K562 (cell line): ENCODE results near the gene FYTTD1. TPM values are rescaled to one million over a fixed set of nuclear protein-coding genes. Genes with fewer than 3 reads are reported as not detected.

Experiments
- BACH1 ChIP-seq: fragments of 200-800 bp; sonication (Bioruptor generic); IDR thresholded peaks from 2 replicates; pipeline ENCODE4 v1.6.1; 2016; ENCODE audit warnings: missing genetic modification characterization, missing compliant biosample characterization
- CEBPB ChIP-seq: fragments of 450-650 bp; IDR thresholded peaks from 2 replicates; pipeline ENCODE4 v1.6.1; 2016; ENCODE audit warnings: missing genetic modification characterization, missing compliant biosample characterization
- CEBPG ChIP-seq, 3 experiments: fragments of 200-800 bp in 1 of 3; sonication (Bioruptor generic) in 1 of 3; sonication (generic) in 1 of 3; formaldehyde crosslinking in 1 of 3; IDR thresholded peaks in 2 of 3; conservative IDR thresholded peaks in 1 of 3; 2 replicates each; pipeline versions ENCODE4 v1.6.1 to v1.8.0; 2016 to 2022; ENCODE audit warnings: missing compliant biosample characterization in 2 of 3, missing genetic modification characterization in 2 of 3, mild to moderate bottlenecking in 1 of 3, missing genetic modification reagents in 1 of 3
- DIDO1 ChIP-seq: fragments of 450-650 bp; IDR thresholded peaks from 2 replicates; pipeline ENCODE4 v1.6.1; 2016; ENCODE audit warnings: low read depth, missing biosample characterization, missing genetic modification characterization
- FOXP4 ChIP-seq: sonication (generic); formaldehyde crosslinking; IDR thresholded peaks from 2 replicates; pipeline ENCODE4 v1.8.0; 2022; ENCODE audit warnings: mild to moderate bottlenecking, missing genetic modification reagents, borderline replicate concordance
- HNRNPUL1 ChIP-seq: fragments of 200-400 bp; formaldehyde crosslinking; IDR thresholded peaks from 2 replicates; pipeline ENCODE4 v1.6.1; 2017; ENCODE audit warnings: low read length
- MAX ChIP-seq: sonication (generic); formaldehyde crosslinking; IDR thresholded peaks from 2 replicates; pipeline ENCODE4 v1.9.0; 2022; ENCODE audit warnings: mild to moderate bottlenecking, missing genetic modification reagents
- MED1 ChIP-seq: sonication (generic); formaldehyde crosslinking; IDR thresholded peaks from 2 replicates; pipeline ENCODE4 v1.8.1; 2023; ENCODE audit warnings: missing genetic modification reagents, borderline replicate concordance
- MTA3 ChIP-seq: fragments of 450-650 bp; formaldehyde crosslinking; IDR thresholded peaks from 2 replicates; pipeline ENCODE4 v1.6.1; 2017; ENCODE audit warnings: mild to moderate bottlenecking, borderline replicate concordance
- MTF1 ChIP-seq: fragments of 250-450 bp; sonication (Bioruptor Pico); IDR thresholded peaks from 2 replicates; pipeline ENCODE4 v1.9.0; 2021; ENCODE audit warnings: moderate library complexity, mild to moderate bottlenecking, inconsistent platforms, borderline replicate concordance
- NCOA2 ChIP-seq, 2 experiments: fragments of 450-650 bp; IDR thresholded peaks; 2 replicates each; pipeline ENCODE4 v1.6.1; 2018; ENCODE audit warnings: mild to moderate bottlenecking in 2 of 2, moderate library complexity in 1 of 2; ENCODE audit not compliant: partially characterized antibody in 2 of 2
- NFYB ChIP-seq: IDR thresholded peaks from 2 replicates; pipeline ENCODE4 v1.6.1; 2011; ENCODE audit warnings: mild to moderate bottlenecking, moderate library complexity; ENCODE audit not compliant: insufficient read length; ENCODE audit errors: extremely low read depth
- POLR3G ChIP-seq: IDR thresholded peaks from 2 replicates; pipeline ENCODE4 v1.6.1; 2011; ENCODE audit not compliant: insufficient read length, insufficient replicate concordance; ENCODE audit errors: extremely low read depth
- RAD21 ChIP-seq, 2 experiments: fragments of 250-450 bp in 1 of 2; fragments of 450-650 bp in 1 of 2; sonication (Bioruptor Pico) in 1 of 2; formaldehyde crosslinking in 1 of 2; IDR thresholded peaks in 1 of 2; conservative IDR thresholded peaks in 1 of 2; 2 replicates each; pipeline versions ENCODE4 v1.4.0 to v1.8.0; 2020 to 2022; ENCODE audit warnings: mild to moderate bottlenecking in 2 of 2, moderate library complexity in 1 of 2
- RBFOX2 ChIP-seq: fragments of 200-400 bp; formaldehyde crosslinking; IDR thresholded peaks from 2 replicates; pipeline ENCODE4 v1.6.1; 2017; ENCODE audit warnings: low read depth, mild to moderate bottlenecking, low read length, moderate library complexity
- RNF219 ChIP-seq: fragments of 250-450 bp; sonication (Bioruptor Pico); IDR thresholded peaks from 2 replicates; pipeline ENCODE4 v1.5.0; 2022; ENCODE audit warnings: mild to moderate bottlenecking
- SAFB2 ChIP-seq: fragments of 200-400 bp; formaldehyde crosslinking; IDR thresholded peaks from 2 replicates; pipeline ENCODE4 v1.6.1; 2018; ENCODE audit warnings: borderline replicate concordance, low read length, low read depth, moderate library complexity; ENCODE audit not compliant: severe bottlenecking
- TEAD2 ChIP-seq: fragments of 450-650 bp; IDR thresholded peaks from 2 replicates; pipeline ENCODE4 v1.6.1; 2016; ENCODE audit warnings: missing genetic modification characterization, control low read depth, missing compliant biosample characterization
- ZFP91 ChIP-seq: sonication (generic); formaldehyde crosslinking; IDR thresholded peaks from 2 replicates; pipeline ENCODE4 v1.8.0; 2022; ENCODE audit warnings: mild to moderate bottlenecking, missing genetic modification reagents
- ZNF212 ChIP-seq: fragments of 450-650 bp; formaldehyde crosslinking; IDR thresholded peaks from 2 replicates; pipeline ENCODE4 v1.4.0; 2020; ENCODE audit warnings: mild to moderate bottlenecking
- polyA plus RNA-seq, 8 experiments: library from polyadenylated mRNA; depleted of rRNA in 4 of 8; stranded (reverse) in 5 of 8; unstranded in 3 of 8; fragments of >200 nt; fragmentation: Nextera tagmentation in 2 of 8; fragmentation: Illumina TruSeq in 1 of 8; extraction: Ambion mirVana in 2 of 8; extraction: Trizol in 1 of 8; gene quantifications; 2 replicates each; pipeline versions ENCODE4 v1.2.1 to v1.2.3, GENCODE V29; 2011 to 2014; ENCODE audit warnings: inconsistent platforms in 1 of 8, missing spikeins in 1 of 8
- total RNA-seq, 7 experiments: library from RNA; depleted of rRNA in 6 of 7; stranded (reverse); fragments of >200 nt in 6 of 7; fragmentation: Illumina TruSeq in 2 of 7; extraction: Trizol in 2 of 7; gene quantifications; 2 replicates each; pipeline versions ENCODE4 v1.2.1 to v1.2.3, GENCODE V29; 2011 to 2021; ENCODE audit warnings: low replicate concordance in 1 of 7

FYTTD1 gene
- total and polyA plus RNA-seq, 9 of the 15 experiments (the other 6 are each of a cell fraction or from before 2014, with no cell fraction given): 35.7 to 106 (median 76.3) TPM

GRCh38 chr3:197736491-197737318 is 13.0 kb upstream of the FYTTD1 start, which contains the start of gene RUBCN (continued):
- TF ChIP-seq CEBPB (tag) (no peak), MAX (CRISPR knock-in tag) (peak; percentile 43; the same call in 1 of the 2 replicates), FOXP4 (CRISPR knock-in tag) (no peak; the same call in 1 of the 2 replicates), NFYB (peak; percentile 57), CEBPG (CRISPR knock-in tag; IDR thresholded peaks at IDR 0.05) (no peak), CEBPG (tag; conservative IDR thresholded peaks at IDR 0.05 in 1 of 2, IDR thresholded peaks at IDR 0.05 in 1 of 2) (no peak), HNRNPUL1 (no peak), RBFOX2 (peak; percentile 90), SAFB2 (no peak), MTA3 (peak; percentile 43; the same call in 1 of the 2 replicates), RNF219 (CRISPR knock-in tag) (no peak), BACH1 (tag) (no peak), ZFP91 (no peak), NCOA2 (IDR thresholded peaks at IDR 0.05; ENCODE audit: partially characterized antibody in 2 of 2) (no peak), MED1 (CRISPR knock-in tag) (no peak), RAD21 (CRISPR knock-in tag; conservative IDR thresholded peaks at IDR 0.05 in 1 of 2, IDR thresholded peaks at IDR 0.05 in 1 of 2) (no peak), POLR3G (no peak), TEAD2 (tag) (no peak), ZNF212 (CRISPR knock-in tag) (no peak), DIDO1 (tag) (no peak), MTF1 (CRISPR knock-in tag) (no peak)
